ENCODE measurements around the gene KRTAP9-3.
"Not testable (repeated sequence)": the region's sequence is repeated elsewhere in the genome, so short reads cannot be mapped to it uniquely, and the experiment has no call there.

The KRTAP9-3 gene

GRCh38 chr17:41249637-41250240 is 17.5 kb downstream of the KRTAP9-3 start, which contains the start of gene KRTAP9-4:
Gene KRTAP9-4 (plus strand): TSS chr17:41249687. CDS start chr17:41249721, 34 bp downstream.
- not testable (repeated sequence) for DNase-seq (ENCODE audit: low read depth in 2 of 2, low spot score in 1 of 2)

DNA sequence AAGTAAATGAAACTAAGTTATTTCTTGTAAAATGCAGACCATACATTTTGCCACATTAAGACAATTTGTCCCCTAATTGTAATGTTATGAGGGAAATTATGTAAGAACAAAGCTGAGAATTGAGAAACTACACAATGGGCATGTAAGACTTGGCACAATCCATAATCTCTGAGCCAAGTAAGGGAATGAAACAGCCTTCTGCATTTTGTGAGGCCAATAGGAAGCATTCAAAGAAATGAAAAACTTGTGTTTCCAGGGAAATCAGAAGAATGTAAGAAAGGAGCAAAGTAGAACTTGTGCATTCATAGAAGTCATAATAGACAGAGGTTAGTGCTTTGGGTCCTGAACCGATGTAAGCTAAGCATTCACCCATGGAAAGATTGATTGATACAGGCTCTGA is 19.0 kb downstream of the KRTAP9-3 start:
- no peak for DNase-seq (ENCODE audit: low read depth in 2 of 2, low spot score in 1 of 2)

GRCh38 chr17:41254861-41255260 is 22.6 kb downstream of the KRTAP9-3 start:
- DNase-seq (ENCODE audit: low read depth in 2 of 2, low spot score in 1 of 2) = no peak

DNA sequence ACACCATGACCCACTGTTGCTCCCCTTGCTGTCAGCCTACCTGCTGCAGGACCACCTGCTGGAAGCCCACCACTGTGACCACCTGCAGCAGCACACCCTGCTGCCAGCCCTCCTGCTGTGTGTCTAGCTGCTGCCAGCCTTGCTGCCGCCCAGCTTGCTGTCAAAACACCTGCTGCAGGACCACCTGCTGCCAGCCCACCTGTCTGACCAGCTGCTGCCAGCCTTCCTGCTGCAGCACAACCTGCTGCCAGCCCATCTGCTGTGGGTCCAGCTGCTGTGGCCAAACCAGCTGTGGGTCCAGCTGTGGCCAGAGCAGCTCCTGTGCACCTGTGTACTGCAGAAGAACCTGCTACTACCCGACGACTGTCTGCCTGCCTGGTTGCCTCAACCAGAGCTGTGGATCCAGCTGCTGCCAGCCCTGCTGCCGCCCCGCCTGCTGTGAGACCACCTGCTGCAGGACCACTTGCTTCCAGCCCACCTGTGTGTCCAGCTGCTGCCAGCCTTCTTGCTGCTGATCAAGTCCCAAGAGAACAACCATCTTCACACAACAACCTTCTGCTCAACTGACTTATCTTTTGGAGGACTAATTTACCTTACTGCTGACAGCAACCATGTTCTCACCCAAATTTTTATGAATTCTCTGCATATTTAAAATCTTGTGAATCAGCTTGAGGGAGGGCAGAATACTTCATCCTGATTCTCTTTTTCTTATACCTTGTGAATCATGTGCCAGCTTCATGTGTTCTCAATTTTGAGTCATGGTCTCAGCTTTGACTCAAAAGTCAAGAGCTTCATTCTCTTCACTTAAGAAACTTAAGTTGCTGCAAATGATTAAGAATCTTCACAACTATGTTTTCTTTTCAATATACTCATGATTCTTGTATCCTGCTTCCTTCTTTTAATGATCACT is 23.4 kb downstream of the KRTAP9-3 start, which contains the start of gene KRTAP9-9:
KRTAP9-9 (plus strand) TSS at position 4 of the 910 bp plus-strand sequence.
- DNase-seq (ENCODE audit: low read depth in 2 of 2, low spot score in 1 of 2) = not testable (repeated sequence)

DNA sequence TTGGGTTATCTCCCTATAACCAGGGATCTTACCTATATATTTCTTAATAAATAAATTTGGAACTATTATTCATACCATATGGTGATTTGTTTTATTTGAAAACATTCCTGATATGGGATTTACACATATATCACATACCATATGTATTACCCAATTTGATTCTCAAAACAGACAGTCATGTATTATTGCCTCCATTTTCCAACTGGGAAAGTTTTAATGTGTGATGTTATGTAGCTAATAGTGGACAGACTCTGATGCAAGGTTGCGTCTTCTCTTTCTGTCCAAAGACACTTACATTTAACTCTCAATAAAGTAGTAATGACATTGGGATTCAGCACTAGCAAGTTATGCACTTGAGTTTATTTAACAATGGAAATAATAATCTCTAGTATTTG is 24.0 kb downstream of the KRTAP9-3 start:
- no peak for DNase-seq (ENCODE audit: low read depth in 2 of 2, low spot score in 1 of 2)

DNA sequence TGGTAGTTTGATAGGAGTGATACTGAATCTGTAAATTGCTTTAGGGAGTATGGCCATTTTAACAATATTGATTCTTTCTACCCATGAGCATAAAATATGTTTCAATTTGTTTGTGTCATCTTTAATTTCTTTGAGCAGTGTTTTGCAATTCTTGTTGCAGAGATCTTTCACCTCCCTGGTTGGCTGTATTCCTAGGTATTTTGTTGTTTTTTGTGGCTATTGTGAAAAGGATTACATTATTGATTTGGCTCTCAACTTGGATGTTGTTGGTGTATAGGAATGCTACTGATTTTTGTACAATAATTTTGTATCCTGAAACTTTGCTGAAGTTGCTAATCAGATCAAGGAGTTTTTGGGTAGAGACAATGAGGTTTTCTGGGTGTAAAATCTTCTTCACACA is 26.2 kb downstream of the KRTAP9-3 start:
- DNase-seq (ENCODE audit: low read depth in 2 of 2, low spot score in 1 of 2) = no peak

DNA sequence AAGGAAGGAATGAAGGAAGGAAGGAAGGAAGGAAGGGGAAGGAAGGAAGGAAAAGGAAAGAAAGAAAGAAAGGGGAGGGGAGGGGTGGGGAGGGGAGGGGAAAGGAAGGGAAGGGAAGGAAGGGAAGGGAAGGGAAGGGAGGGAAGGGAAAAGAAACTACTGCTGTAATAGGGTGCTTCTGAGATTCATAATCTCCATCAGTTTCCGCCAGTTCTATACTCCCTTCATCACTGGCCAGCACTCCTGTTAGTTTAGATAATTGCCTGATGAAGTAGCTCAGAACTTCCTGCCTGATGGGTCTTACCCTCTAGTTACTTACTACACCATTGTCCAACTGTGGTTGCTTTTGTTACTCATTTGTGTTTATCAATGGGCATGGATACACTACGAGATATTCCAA is 31.0 kb downstream of the KRTAP9-3 start:
- no peak for DNase-seq (ENCODE audit: low read depth in 2 of 2, low spot score in 1 of 2)

DNA sequence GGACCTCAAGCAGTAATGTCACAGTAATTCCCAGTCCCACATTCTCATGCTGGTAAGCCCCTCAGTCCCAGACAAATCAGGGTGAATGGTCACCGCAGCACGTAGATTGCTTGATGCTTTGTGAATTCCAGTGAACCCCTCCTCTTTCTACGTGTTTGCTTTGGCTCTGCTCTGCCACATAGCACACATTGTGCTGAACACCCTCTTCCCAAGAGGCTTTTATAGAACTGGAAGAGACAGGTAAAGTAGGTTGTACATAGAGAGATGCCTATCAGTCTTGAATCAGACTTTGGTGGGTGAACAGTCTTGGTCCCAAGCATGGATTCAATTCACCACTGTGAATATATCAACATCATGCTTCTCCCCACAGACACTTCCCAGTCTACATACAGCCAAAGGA is 32.4 kb downstream of the KRTAP9-3 start:
- DNase-seq (ENCODE audit: low read depth in 2 of 2, low spot score in 1 of 2) = no peak

GRCh38 chr17:41265078-41265477 is 32.8 kb downstream of the KRTAP9-3 start, which contains the start of gene KRTAP9-6:
Gene KRTAP9-6 (plus strand): TSS chr17:41265378. CDS start chr17:41265378, 0 bp downstream.
- DNase-seq (ENCODE audit: low read depth in 2 of 2, low spot score in 1 of 2) = no peak

DNA sequence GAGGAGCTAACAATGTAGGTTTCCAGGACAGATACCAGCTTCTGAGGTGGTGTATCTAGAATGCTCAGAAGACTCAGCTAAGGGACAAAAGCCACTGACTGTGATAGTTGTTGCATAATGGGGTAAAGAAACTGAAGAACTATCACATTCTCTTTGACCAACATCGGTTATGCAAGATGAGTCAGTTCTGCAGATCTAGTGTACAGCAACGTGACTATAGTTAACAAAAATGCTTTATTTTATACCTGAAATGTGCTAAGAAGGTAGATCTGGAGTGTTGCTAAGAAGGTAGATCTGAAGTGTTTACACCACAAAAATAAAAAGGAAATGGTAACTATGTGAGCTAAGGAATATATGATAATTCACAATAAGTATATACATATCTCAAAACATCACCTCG is 35.5 kb downstream of the KRTAP9-3 start:
- no peak for DNase-seq (ENCODE audit: low read depth in 2 of 2, low spot score in 1 of 2)

DNA sequence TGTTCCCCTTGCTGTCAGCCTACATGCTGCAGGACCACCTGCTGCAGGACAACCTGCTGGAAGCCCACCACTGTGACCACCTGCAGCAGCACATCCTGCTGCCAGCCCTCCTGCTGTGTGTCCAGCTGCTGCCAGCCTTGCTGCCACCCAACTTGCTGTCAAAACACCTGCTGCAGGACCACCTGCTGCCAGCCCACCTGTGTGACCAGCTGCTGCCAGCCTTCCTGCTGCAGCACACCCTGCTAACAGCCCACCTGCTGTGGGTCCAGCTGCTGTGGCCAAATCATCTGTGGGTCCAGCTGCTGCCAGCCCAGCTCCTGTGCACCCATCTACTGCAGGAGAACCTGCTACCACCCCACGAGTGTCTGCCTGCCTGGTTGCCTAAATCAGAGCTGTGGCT is 39.1 kb downstream of the KRTAP9-3 start:
- not testable (repeated sequence) for DNase-seq (ENCODE audit: low read depth in 2 of 2, low spot score in 1 of 2)

- DNase-seq (ENCODE audit: low read depth in 2 of 2, low spot score in 1 of 2) = no peak
Measured at GRCh38 chr17:41271858-41272257, 39.6 kb downstream of the KRTAP9-3 start.

DNA sequence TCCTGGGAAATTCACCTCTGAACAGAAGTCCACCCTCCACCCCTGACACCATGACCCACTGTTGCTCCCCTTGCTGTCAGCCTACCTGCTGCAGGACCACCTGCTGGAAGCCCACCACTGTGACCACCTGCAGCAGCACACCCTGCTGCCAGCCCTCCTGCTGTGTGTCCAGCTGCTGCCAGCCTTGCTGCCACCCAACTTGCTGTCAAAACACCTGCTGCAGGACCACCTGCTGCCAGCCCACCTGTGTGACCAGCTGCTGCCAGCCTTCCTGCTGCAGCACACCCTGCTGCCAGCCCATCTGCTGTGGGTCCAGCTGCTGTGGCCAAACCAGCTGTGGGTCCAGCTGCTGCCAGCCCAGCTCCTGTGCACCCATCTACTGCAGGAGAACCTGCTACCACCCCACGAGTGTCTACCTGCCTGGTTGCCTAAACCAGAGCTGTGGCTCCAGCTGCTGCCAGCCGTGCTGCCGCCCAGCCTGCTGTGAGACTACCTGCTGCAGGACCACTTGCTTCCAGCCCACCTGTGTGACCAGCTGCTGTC is 43.5 kb downstream of the KRTAP9-3 start, which contains the start of gene KRTAP9-7:
KRTAP9-7 (plus strand) TSS at position 51 of the 543 bp plus-strand sequence; CDS start at position 51, 0 bp downstream.
- DNase-seq (ENCODE audit: low read depth in 2 of 2, low spot score in 1 of 2) = not testable (repeated sequence)

DNA sequence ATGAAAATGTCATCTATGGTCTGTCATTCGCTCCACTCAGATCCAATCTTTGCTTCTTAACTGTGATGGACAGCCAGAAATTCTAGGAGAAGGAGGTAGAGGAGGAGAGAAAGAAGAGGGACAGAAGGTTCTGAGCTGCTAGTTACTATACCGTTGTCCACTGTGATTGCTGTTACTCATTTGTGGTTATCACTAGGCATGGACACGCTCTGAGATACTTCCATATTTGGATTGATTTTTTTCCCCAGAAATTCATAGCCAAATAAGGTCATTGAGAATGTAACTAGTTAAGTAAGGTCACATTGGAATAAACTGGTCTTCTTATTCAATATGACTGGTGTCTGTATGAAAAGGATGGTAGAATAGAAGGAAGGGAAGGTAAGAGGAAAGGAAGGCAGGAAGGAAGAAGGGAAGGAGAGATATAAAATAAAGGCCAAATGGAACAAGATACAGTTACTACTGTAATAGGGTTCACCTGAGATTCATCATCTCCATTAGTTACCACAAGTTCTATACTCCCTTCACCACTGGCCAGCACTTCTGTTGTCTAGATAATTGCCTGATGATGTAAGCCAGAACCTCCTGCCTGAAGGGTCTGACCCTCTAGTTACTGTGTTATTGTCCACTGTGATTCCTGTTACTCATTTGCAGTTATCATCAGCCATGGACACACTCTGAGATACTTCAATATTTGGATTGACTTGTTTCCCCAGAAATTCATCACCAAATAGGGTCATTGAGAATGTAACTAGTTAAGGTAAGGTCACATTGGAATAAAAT is 46.1 kb downstream of the KRTAP9-3 start:
- no peak for DNase-seq (ENCODE audit: low read depth in 2 of 2, low spot score in 1 of 2)

All from stimulated activated CD8-positive, alpha-beta memory T cell treated with anti-CD3 and anti-CD28 coated beads, Interleukin-4, amount 100 ng/mL, for 1 hour (primary cell).